DND-41 (cell line): ENCODE measurements around the gene FZD8.

ENCODE experiments used
- CTCF ChIP-seq: IDR thresholded peaks from 2 replicates; pipeline ENCODE4 v1.5.1; 2012; ENCODE audit warnings: borderline replicate concordance, low read length, moderate library complexity, mild to moderate bottlenecking; ENCODE audit not compliant: poor library complexity, severe bottlenecking; ENCODE audit errors: extremely low read depth
- EZH2 ChIP-seq: IDR thresholded peaks from 3 replicates; pipeline ENCODE4 v1.6.1; 2012; ENCODE audit warnings: borderline replicate concordance, low read depth, mild to moderate bottlenecking, moderate library complexity, low read length, inconsistent platforms; ENCODE audit not compliant: severe bottlenecking

- TF ChIP-seq EZH2 = no peak
- no peak for TF ChIP-seq CTCF
These were observed 8.8 kb downstream of the FZD8 start for GRCh38 chr10:35633006-35633980.
